ENCODE results near the gene EFCAB6.

Gene EFCAB6

GRCh38 chr22:43498856-43499253 is 313.2 kb downstream of the EFCAB6 start:
- no peak for DNase-seq (ENCODE audit: low spot score)
- Histone ChIP-seq H2BK12ac (ENCODE audit: low read length) (no peak overlapping the region), H3K23ac (ENCODE audit: low read depth, low read length, poor library complexity) (no peak overlapping the region), H3K14ac (ENCODE audit: low read length) (no peak overlapping the region), H2AK5ac (ENCODE audit: low read depth, low read length) (no peak overlapping the region), H4K91ac (ENCODE audit: low read depth, low read length, poor library complexity) (no peak overlapping the region), H2BK5ac (ENCODE audit: low read length) (no peak overlapping the region), H3K4me2 (ENCODE audit: insufficient read depth, low read length, poor library complexity, severe bottlenecking) (no peak overlapping the region), H3K4me1 (ENCODE audit: control insufficient read depth in 2 of 2, insufficient read depth in 1 of 2, low read depth in 1 of 2, low read length in 2 of 2) (no peaks in the 10 kb centered on the region), H3K27me3 (ENCODE audit: control insufficient read depth in 3 of 3, insufficient read depth in 3 of 3, low read depth in 1 of 3, low read length in 3 of 3) (no peaks in the 10 kb centered on the region), H3K36me3 (replicated peaks in 1 of 2; ENCODE audit: control insufficient read depth in 2 of 2, insufficient read depth in 2 of 2, low read length in 2 of 2) (peaks cover 0 to 3% of the 10 kb centered on the region in 2 donors), H3K9ac (ENCODE audit: low read depth, low read length, poor library complexity) (no peak overlapping the region), H2BK120ac (ENCODE audit: low read depth, low read length) (no peak overlapping the region), H2AFZ (ENCODE audit: low read length) (no peak overlapping the region), H3K27ac (replicated peaks; ENCODE audit: low read length) (no peak overlapping the region), H4K8ac (ENCODE audit: low read depth, low read length) (no peak overlapping the region), H3K9me3 (replicated peaks in 1 of 2; ENCODE audit: control insufficient read depth in 2 of 2, insufficient read depth in 1 of 2, low read depth in 1 of 2, low read length in 2 of 2) (peaks cover 0 to 6% of the 10 kb centered on the region in 2 donors), H2BK15ac (ENCODE audit: low read length) (no peak overlapping the region), H3K4ac (ENCODE audit: low read length) (no peak overlapping the region), H3K18ac (ENCODE audit: low read length) (no peak overlapping the region), H3K4me3 (ENCODE audit: low read length in 2 of 2) (peak overlapping the region in 1 of 2 donors; percentile 61), H3K79me1 (ENCODE audit: low read depth, low read length) (no peaks in the 10 kb centered on the region)
- 100% methylated on average over 1 of the region's 1 CpG; no CpG with 5 or more reads in 1 of the 2 donors for WGBS, 2 donors (ENCODE audit: extremely low coverage in 2 of 2, insufficient read length in 2 of 2, insufficient replicate concordance in 1 of 2)

- H3K4me3 ChIP-seq (ENCODE audit: low read length in 2 of 2) = no peak overlapping the region
Observed at GRCh38 chr22:43497956-43498855, 313.9 kb downstream of the EFCAB6 start.

GRCh38 chr22:43493297-43493696 is 318.8 kb downstream of the EFCAB6 start:
- Histone ChIP-seq H3K27ac (replicated peaks; ENCODE audit: low read length) (no peak overlapping the region), H3K18ac (ENCODE audit: low read length) (no peak overlapping the region), H3K4ac (ENCODE audit: low read length) (no peak overlapping the region), H3K79me1 (ENCODE audit: low read depth, low read length) (peaks cover 4% of the 10 kb centered on the region), H2BK120ac (ENCODE audit: low read depth, low read length) (no peak overlapping the region), H3K9me3 (replicated peaks in 1 of 2; ENCODE audit: control insufficient read depth in 2 of 2, insufficient read depth in 1 of 2, low read depth in 1 of 2, low read length in 2 of 2) (peaks cover 0 to 4% of the 10 kb centered on the region in 2 donors), H3K4me3 (ENCODE audit: low read length in 2 of 2) (no peak overlapping the region), H3K9ac (ENCODE audit: low read depth, low read length, poor library complexity) (no peak overlapping the region), H2AFZ (ENCODE audit: low read length) (no peak overlapping the region), H3K36me3 (replicated peaks in 1 of 2; ENCODE audit: control insufficient read depth in 2 of 2, insufficient read depth in 2 of 2, low read length in 2 of 2) (no peaks in the 10 kb centered on the region), H2BK12ac (ENCODE audit: low read length) (no peak overlapping the region), H3K4me2 (ENCODE audit: insufficient read depth, low read length, poor library complexity, severe bottlenecking) (no peak overlapping the region), H2AK5ac (ENCODE audit: low read depth, low read length) (no peak overlapping the region), H4K91ac (ENCODE audit: low read depth, low read length, poor library complexity) (no peak overlapping the region), H3K23ac (ENCODE audit: low read depth, low read length, poor library complexity) (no peak overlapping the region), H2BK15ac (ENCODE audit: low read length) (no peak overlapping the region), H3K4me1 (ENCODE audit: control insufficient read depth in 2 of 2, insufficient read depth in 1 of 2, low read depth in 1 of 2, low read length in 2 of 2) (peaks cover 0 to 6% of the 10 kb centered on the region in 2 donors), H4K8ac (ENCODE audit: low read depth, low read length) (no peak overlapping the region), H3K14ac (ENCODE audit: low read length) (no peak overlapping the region), H2BK5ac (ENCODE audit: low read length) (no peak overlapping the region), H3K27me3 (ENCODE audit: control insufficient read depth in 3 of 3, insufficient read depth in 3 of 3, low read depth in 1 of 3, low read length in 3 of 3) (no peaks in the 10 kb centered on the region)
- DNase-seq (ENCODE audit: low spot score) = no peak
- WGBS, 2 donors (ENCODE audit: extremely low coverage in 2 of 2, insufficient read length in 2 of 2, insufficient replicate concordance in 1 of 2) = no CpG with 5 or more reads among the region's 5 CpGs

More at GRCh38 chr22:43497956-43498855, 313.9 kb downstream of the EFCAB6 start:
- Histone ChIP-seq H2BK15ac (ENCODE audit: low read length) (no peak overlapping the region), H2AFZ (ENCODE audit: low read length) (no peak overlapping the region), H3K9ac (ENCODE audit: low read depth, low read length, poor library complexity) (no peak overlapping the region), H2BK5ac (ENCODE audit: low read length) (no peak overlapping the region), H4K91ac (ENCODE audit: low read depth, low read length, poor library complexity) (no peak overlapping the region), H3K4me2 (ENCODE audit: insufficient read depth, low read length, poor library complexity, severe bottlenecking) (no peak overlapping the region), H3K18ac (ENCODE audit: low read length) (peak overlapping the region; percentile 19), H3K4ac (ENCODE audit: low read length) (no peak overlapping the region), H3K14ac (ENCODE audit: low read length) (no peak overlapping the region), H2BK12ac (ENCODE audit: low read length) (no peak overlapping the region), H3K27ac (replicated peaks; ENCODE audit: low read length) (no peak overlapping the region), H2AK5ac (ENCODE audit: low read depth, low read length) (no peak overlapping the region), H4K8ac (ENCODE audit: low read depth, low read length) (no peak overlapping the region), H3K27me3 (ENCODE audit: control insufficient read depth in 3 of 3, insufficient read depth in 3 of 3, low read depth in 1 of 3, low read length in 3 of 3) (no peaks in the 10 kb centered on the region), H3K9me3 (replicated peaks in 1 of 2; ENCODE audit: control insufficient read depth in 2 of 2, insufficient read depth in 1 of 2, low read depth in 1 of 2, low read length in 2 of 2) (peaks cover 0 to 8% of the 10 kb centered on the region in 2 donors), H2BK120ac (ENCODE audit: low read depth, low read length) (no peak overlapping the region), H3K36me3 (replicated peaks in 1 of 2; ENCODE audit: control insufficient read depth in 2 of 2, insufficient read depth in 2 of 2, low read length in 2 of 2) (peaks cover 0 to 2% of the 10 kb centered on the region in 2 donors), H3K79me1 (ENCODE audit: low read depth, low read length) (no peaks in the 10 kb centered on the region), H3K4me1 (ENCODE audit: control insufficient read depth in 2 of 2, insufficient read depth in 1 of 2, low read depth in 1 of 2, low read length in 2 of 2) (no peaks in the 10 kb centered on the region), H3K23ac (ENCODE audit: low read depth, low read length, poor library complexity) (peak overlapping the region; percentile 8)
- DNase-seq (ENCODE audit: low spot score) = no peak
- no CpG with 5 or more reads among the region's 16 CpGs for WGBS, 2 donors (ENCODE audit: extremely low coverage in 2 of 2, insufficient read length in 2 of 2, insufficient replicate concordance in 1 of 2)

- no peak for DNase-seq (ENCODE audit: low spot score)
- Histone ChIP-seq H3K4me1 (ENCODE audit: control insufficient read depth in 2 of 2, insufficient read depth in 1 of 2, low read depth in 1 of 2, low read length in 2 of 2) (peaks cover 0 to 14% of the 10 kb centered on the region in 2 donors), H2BK15ac (ENCODE audit: low read length) (no peak overlapping the region), H3K4me2 (ENCODE audit: insufficient read depth, low read length, poor library complexity, severe bottlenecking) (no peak overlapping the region), H3K23ac (ENCODE audit: low read depth, low read length, poor library complexity) (peak overlapping the region; percentile 93), H3K4ac (ENCODE audit: low read length) (no peak overlapping the region), H4K91ac (ENCODE audit: low read depth, low read length, poor library complexity) (no peak overlapping the region), H3K27ac (replicated peaks; ENCODE audit: low read length) (no peak overlapping the region), H2AK5ac (ENCODE audit: low read depth, low read length) (no peak overlapping the region), H3K36me3 (replicated peaks in 1 of 2; ENCODE audit: control insufficient read depth in 2 of 2, insufficient read depth in 2 of 2, low read length in 2 of 2) (no peaks in the 10 kb centered on the region), H4K8ac (ENCODE audit: low read depth, low read length) (peak overlapping the region; percentile 65), H3K9ac (ENCODE audit: low read depth, low read length, poor library complexity) (no peak overlapping the region), H2AFZ (ENCODE audit: low read length) (no peak overlapping the region), H3K18ac (ENCODE audit: low read length) (no peak overlapping the region), H2BK5ac (ENCODE audit: low read length) (no peak overlapping the region), H3K14ac (ENCODE audit: low read length) (no peak overlapping the region), H2BK12ac (ENCODE audit: low read length) (no peak overlapping the region), H3K9me3 (replicated peaks in 1 of 2; ENCODE audit: control insufficient read depth in 2 of 2, insufficient read depth in 1 of 2, low read depth in 1 of 2, low read length in 2 of 2) (peaks cover 0 to 3% of the 10 kb centered on the region in 2 donors), H3K27me3 (ENCODE audit: control insufficient read depth in 3 of 3, insufficient read depth in 3 of 3, low read depth in 1 of 3, low read length in 3 of 3) (peaks cover 0 to 6% (median 0%) of the 10 kb centered on the region in 3 experiments), H3K4me3 (ENCODE audit: low read length in 2 of 2) (no peak overlapping the region), H3K79me1 (ENCODE audit: low read depth, low read length) (peaks cover 10% of the 10 kb centered on the region), H2BK120ac (ENCODE audit: low read depth, low read length) (no peak overlapping the region)
- WGBS, 2 donors (ENCODE audit: extremely low coverage in 2 of 2, insufficient read length in 2 of 2, insufficient replicate concordance in 1 of 2) = no CpG with 5 or more reads among the region's 1 CpG
Observed at GRCh38 chr22:43491737-43492136, 320.4 kb downstream of the EFCAB6 start.

Measured in neuronal stem cell (in vitro differentiated cells).